ENCODE results near the gene ZCCHC3.

DNA sequence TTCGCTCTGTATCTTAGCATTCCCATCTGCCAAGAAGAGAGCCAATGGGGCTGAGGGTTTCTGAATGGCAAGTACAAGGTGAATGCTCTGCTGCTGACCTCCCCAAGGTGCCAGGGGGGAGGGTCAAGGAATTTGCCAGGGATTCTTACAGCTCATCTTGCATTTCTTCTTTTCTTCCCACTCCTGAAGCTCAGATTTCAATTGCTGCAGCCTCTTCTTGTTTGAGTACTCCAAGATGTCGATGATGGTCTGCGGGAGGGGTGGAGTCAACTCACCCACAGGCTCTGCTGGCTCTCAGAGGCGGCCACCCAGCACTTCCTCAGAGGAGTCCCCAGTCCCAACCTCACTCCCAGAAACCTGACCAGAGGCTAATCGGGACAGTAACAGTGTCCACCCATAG, 19.2 kb upstream of the ZCCHC3 start:
- TF ChIP-seq GATA3 (IDR thresholded peaks at IDR 0.05; ENCODE audit: low read depth, low read length) (no peak), GATA2 (IDR thresholded peaks at IDR 0.05; ENCODE audit: low read depth, low read length) (no peak)

Data from SH-SY5Y (cell line).